Suppressor macrophage treated with lipopolysaccharide for 4 hours (primary cell): Measurements from ENCODE around the gene NT5C3A.
"Not testable (repeated sequence)": the region's sequence is repeated elsewhere in the genome, so short reads cannot be mapped to it uniquely, and the experiment has no call there.

Experiments
- DNase-seq: peaks from one replicate; pipeline ENCODE4 v3.0.0-alpha.2; 2020

The NT5C3A gene

DNA sequence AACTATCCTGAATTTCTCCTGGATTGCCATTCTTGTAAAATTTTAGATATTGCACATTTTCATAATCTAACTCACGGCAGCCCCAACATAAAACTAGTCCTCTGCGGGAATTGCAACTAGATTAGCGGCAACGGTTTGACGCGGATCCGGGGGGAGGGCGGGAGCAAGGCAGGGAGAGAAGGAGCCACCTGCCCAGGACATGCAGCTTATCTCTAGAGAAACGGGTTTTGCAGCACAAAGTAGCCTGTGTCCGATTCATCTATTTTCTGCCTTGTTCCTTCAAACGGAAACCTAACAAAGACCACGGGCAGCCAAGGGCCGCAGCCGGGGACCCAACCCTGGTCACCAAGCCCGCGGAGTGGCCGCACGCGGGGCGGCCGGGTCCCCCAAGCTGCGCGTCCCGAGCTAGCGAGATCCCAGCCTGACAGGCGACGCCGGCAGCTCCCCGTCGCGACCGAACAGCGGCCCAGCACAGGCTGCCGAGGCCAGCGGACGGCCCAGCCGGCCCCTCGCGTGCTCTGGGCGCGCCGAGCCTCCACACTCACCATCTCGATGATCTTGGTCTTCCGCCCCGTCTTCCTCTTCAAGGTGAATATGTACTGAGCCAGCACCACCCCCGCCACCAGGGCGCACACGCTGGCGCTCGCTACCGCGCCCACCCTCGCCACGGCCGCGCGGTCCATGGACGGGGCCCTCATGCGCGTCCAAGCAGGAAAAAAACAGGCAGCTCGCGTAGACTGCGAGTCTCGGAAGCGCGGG lies at the start of gene NT5C3A:
Gene NT5C3A, minus strand, starts transcription at position 754 of the 759 bp plus-strand sequence. Its CDS starts 71 bp downstream, at position 683.
- DNase-seq, result peak; percentile 34

DNA sequence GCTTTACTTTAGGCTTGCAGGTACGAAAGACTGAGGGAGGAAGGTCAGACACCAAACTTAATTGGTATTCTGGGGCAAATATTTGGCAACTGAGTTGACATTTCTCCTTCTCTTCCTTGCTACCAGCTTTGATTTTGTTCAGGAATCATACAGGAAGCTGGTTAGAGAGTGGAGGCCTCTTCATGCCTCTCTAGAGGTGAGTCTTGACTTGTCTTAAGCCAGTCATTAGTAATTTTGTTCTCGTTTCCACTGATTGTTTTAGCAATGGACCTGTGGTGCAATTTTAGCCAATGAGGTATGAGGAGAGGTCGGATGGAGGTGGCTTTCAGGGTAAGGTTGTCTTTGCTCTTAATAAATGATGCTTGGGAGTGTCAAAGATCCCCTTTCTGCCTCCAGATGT lies 49.0 kb upstream of the NT5C3A start:
- no peak for DNase-seq

DNA sequence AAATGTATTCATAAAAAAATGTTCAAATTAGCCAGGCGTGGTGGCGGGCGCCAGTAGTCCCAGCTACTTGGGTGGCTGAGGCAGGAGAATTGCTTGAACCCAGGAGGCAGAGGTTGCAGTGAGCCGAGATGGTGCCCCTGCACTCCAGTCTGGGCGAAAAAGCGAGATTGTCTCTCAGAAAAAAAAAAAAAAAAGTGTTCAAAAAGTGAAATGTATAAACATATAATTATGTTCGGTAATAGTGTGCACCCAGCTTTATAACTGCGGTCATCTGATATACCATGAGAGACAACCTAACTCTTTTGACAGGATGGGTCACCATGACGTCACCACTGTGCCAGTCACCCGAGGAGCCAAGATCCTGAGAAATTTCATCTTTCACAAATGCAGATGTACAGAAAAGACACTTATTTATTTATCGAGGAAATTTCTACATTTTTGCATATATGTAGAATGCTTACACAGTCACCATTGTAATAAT lies 47.2 kb upstream of the NT5C3A start:
- peak; percentile 44 for DNase-seq

DNA sequence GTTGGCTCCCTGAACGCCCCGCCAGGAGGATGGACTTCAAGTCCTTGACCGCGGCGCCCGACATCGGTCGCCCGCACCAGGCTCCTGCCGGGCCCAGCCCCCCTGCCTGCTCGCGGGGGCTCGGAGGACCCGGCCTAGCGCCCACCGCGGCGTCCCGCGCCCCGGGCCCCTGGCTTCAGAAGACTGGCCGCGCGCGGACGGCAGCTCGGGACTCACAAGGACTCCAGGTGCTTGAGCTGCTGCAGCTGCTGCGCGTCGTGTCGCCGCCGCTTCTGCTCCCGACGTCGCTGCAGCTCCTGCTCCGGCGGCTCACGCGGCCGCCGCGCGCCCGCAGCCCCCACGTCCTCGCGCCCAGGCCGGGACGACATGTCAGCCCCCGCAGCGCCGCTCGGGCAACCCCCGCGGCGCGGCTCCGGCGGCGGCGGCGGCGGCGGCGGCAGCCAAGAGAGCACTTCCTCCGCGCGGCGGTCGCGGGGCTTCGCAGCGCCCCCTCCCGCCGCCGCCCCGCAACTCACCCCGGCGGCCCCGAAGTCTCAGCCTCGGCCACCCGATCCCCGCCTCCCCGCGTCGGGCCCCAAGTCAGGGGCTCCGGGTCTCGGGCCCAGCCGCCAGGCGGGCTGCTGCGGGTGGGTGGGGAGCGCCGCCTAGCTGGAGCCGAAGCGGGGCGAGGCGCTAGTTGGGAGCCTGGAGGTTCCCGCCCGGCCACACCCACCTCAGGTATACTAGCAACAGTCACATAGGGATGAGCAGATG lies 46.6 kb upstream of the NT5C3A start, which contains the start of gene RP9:
Gene RP9, minus strand, starts transcription at position 400 of the 753 bp plus-strand sequence. Its CDS starts 32 bp downstream, at position 368.
- DNase-seq, result peak; percentile 84

DNA sequence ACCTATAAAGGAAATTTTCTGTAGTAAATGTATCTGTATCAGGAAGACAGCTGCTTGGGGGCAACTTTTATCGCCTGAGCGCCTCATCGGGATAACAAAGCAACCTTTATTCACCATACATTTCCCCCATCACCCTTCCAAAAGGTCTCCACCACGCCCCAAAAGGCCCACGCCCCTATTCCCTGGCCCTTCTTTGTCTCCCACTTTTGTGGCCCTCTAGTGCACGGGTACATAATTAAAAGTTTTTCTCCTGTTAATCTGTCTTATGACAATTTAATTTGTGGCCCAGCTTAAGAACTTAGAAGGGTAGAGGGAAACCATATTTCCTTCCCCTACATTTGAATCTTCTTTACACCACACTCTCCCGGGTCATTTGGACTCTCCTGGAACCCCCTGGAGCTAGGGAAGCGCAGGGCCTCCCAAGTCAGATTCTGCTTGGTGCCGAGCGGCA lies 46.0 kb upstream of the NT5C3A start:
- DNase-seq, result peak; percentile 28

DNA sequence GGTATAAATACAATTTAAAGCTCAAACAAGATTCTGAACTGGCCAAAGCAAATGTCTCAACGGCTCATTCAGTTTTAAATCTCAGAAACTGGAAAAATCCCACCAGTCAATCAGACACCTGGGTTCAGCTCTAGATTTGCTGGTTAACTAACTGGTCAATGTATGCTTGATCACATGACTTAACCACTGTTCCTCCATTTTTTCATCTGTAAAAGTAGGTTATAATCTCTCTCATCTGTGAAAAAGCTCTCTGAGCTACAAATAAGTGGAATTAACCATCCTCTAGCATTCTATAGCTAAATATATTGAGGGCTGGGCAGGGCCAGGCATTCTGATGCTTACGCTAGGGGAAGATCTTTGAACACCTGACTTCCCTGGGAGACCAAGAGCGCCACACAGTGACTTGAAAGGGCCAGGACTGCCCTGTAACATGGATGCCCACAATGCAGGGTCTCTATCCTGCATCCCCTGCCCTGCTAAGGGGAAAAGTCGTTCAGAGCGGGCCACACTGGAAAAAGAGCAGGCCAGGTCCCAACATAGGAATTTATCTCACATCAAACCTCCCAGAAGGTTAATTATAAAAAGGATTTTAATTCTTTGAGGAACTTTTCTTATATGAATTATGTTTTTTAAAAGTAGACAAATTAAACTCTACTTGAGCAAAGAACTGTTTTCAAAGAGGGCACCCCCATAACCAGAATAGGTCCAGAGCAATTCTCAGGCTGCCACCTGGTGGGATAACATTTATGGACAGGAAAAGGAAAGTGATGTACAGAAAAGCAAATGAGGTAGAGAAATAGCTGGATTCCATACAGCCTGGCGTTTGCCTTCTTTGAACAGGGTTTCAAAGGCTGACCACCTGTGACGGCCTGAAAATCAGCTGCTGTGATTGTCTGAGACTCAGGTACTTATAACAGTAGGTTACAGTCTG lies 44.8 kb upstream of the NT5C3A start:
- DNase-seq, result peak; percentile 27

DNA sequence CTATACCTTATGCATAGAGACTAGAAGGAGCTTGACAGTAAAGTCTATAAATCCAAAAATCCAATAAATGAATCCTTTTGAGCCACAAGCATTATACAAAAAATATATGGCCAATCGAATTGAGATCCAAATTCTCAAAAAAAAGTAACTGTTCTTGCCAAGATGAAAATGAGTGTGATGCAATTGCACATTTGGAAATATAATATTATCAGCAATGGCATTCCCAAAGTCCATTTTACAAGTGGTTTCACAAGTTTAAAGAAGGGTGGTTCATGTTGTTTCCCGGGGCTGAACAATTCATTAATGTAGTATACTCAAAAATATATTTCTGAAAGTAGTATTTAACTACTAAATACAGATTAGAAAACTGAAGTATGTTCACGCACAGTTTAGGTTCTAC lies 39.3 kb upstream of the NT5C3A start:
- DNase-seq, result no peak

DNA sequence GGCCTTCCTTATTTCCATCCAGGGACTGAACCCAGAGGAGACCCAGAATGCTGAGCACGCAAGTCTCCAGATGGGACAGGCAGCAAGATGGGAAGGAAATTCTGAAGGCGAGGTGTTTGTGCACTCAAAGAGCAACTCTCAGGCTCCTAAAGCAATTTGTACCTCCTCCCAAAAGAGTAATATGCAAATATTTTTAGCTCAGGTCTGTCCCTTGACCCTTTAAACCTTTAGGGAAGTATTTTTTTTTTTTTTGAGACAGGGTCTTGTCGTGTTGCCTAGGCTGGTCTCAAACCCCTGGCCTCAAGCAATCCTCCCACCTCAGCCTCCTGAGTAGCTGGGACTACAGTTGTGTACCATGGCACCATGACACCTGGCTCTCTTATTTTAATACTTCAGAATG lies 38.2 kb upstream of the NT5C3A start:
- no peak for DNase-seq

DNA sequence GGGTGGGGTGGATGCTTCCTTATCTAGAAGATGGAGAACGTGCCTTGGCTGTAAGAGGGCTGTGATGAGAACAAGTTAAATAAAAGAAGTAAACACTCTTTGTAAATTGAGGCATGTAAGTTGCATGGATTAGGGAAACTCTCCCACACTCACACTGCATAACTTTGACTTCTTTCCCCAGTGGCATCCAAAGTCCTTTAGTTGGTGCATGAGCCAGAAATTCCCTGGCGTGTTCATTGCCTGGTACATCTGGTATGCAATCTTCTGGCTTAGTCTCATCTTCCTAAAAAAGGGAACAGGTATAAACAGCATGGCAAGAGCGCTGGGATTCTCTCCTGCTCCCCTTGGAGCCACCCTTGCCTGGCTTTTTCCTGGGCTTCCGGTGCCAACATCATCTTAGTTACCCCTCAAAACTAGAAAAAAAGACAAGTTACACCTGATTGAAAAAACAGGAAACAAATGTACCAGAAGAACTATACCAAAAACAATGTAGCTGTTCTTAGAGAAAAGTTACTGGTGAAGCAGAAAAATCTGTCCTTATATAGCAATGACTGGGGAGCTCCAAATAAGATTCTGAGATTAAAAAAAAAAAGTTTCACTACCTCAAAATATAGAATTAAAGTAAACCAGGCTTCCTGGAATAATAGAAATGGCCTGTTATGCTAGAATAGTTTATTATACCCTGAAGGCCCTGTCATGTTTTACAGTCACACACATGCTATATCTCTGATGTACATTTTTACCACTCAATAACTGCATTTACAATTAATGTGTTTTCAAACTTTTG lies 36.8 kb upstream of the NT5C3A start:
- DNase-seq, result no peak

DNA sequence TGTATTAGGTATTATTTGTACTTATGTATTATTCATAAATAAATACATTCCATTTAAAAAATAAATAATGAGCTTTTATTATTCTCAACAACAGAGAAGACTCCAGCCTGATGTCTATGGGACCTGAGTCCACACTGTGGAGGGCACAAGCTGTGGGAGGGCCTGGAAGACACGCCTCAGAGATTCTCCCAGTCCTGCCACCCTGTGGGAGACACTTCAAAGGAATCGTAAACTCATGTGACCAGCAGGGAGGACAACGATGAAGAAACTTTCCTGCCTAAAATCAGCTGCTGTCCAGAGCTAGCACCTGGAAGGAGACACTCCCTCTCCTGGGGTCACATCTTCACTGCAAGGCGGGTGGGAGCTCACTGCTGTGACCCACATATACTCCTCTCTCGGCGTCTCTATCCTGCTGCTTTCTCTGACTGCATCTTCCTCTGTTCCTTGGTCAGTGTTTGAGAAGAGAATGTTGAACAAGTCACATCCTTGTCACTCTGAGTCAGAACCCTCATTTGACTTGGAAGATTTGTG lies 32.2 kb upstream of the NT5C3A start:
- not testable (repeated sequence) for DNase-seq

DNA sequence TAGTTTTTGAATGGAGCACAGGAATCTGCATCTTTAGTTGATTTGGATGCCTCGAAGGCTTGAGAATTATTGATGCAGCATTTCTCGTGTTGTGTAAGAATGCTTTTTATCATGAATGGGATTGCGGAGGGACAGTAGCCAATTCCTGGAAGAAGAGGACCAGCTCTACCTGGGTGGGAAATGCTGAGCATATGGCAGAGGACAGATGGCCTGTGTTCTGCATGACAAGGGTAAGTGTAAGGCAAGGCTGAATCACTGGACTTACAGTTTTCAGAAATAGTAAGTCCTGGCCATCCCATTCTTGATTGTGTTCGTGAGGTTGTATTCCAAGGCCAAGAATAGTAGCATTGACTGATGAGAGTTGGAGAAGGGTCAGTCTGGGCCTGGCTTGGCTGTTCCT lies 30.7 kb upstream of the NT5C3A start:
- no peak for DNase-seq

DNA sequence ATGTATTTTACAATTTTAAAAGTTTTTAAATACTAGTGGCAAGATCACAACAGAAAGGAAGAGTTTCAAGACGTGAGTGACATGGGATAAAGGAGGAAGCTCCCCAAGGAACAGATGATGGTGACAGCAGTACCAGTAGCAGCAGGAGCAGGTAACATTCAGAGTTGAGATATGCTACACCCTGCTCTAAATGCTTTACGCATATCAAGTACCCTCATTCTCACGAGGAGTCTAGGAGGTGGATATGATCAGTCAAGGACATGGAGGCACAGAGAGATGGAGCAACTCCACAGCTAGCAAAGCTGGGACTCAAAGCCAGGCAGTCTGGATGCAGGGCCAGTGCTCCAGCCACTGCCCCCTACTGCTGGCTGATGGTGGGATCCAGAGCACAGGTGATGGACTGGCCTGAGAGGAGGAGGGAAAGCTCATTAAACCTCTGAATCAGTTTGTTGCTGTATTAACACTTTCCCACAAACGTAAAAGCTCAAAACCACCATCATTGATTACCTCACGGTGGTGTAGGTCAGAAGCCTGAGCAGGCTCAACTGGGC lies 29.1 kb upstream of the NT5C3A start:
- no peak for DNase-seq

DNA sequence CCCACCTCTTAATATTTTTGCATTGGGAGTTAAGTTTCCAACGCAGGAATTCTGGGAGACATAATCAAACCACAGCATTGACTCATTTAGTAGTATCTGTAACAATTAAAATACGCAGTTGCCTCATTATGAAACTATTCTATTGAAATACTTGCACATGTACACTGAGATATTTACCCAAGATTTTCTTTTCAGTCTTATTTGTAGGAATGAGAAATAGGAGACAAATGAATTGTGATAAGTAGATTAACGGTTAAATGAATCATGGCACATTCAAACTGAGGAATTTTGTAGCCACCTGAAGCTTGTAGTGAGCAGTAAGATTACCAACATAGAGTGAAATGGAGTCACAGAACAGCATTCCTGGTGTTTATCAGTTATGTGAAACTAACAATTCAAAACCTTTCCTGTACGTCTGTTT lies 28.5 kb upstream of the NT5C3A start:
- DNase-seq, result no peak

DNA sequence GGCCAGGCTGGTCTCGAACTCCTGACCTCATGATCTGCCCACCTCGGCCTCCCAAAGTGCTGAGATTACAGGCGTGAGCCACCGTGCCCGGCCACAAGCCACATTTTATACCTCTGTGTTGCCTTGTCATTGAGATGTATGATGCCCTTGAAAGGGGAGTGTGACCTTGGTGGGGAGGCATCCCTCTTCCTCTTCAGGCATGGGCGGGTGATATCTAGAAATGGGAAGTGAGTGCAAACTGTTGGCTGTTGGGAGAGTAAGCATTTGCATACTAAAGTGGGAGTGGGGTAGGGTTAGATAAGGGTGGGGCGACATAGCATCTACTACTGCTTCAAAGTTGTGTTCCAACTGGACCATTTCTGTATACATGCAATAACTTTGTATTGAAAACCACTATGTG lies 26.6 kb upstream of the NT5C3A start:
- no peak for DNase-seq

DNA sequence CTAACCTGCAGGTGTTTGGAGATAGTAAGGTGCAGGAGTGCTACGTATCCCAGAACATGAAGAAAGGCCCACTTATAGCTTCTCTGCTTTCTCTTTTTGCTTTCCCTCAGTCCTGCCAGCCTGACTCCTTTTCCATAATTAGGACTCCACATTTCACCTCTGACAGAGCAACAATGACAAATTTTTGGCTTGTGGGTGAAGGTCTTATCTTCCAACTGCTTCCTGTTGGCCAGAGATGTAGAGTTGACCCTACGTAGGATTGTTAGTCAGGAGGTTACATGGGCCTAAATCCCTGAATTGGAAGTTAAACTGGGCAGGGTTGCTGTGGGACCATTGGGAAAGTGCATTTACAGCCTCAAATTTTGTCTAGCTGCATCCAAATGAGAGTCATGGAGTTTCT lies 25.3 kb upstream of the NT5C3A start:
- no peak for DNase-seq

DNA sequence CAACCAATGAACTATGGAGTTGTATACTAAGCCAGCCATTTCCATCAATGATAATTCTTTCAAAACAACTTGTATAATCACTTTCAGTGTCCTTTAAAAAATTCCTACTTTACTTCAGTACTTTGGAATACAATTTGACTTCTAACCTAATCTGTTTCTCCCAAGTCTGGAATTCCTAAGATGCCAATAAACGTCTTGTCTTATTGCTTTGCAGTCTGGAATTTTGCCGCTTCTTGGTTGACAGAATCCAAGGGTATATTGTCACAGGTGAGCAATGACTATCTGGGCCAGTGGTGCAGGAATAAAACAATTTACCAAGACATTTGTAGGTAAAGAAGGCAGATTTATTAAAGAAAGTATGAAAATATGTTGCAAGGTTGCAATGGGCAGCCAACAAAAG lies 24.8 kb upstream of the NT5C3A start:
- no peak for DNase-seq

DNA sequence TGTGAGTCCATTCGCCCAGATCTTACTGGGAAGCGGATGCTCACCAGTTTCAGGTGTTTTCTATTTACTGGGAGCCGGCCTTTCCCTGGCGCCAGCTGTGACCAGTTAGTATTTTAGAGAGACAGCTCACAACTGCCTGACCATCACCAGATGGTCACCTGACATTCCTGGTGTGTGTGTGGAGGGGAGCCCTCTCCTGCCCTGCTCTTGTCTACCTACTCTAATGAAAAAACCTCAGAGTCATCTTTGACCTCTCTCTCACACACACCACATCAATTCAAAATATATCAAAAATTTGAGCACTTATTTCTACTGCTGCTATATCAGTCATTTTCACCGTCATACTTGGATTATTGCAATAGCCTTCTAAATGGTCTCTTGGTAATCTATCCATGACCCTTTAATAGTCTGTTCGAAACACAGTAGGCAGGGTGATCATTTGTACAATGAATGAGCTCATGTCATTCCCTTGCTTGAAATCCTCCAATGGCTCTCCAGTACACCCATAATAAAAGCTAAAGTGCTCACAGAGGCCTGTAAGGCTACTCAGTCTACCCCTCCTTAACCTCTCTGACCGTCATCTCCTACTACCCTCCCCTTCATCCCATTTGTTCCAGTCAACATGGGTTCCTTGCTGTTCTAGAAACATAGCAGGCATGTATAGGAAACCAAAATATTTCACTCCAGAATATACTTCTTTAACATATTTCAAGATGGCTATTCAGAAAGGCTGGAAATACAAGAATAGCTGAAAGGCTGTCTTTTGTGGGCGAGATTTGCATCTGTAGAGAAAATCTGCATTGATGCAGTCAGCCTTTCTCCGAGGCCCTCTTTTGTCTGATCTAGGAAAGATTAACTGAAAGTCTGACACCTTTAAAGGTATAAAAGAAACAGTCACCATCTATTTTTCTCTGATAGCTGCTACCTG lies 17.5 kb upstream of the NT5C3A start:
- no peak for DNase-seq

DNA sequence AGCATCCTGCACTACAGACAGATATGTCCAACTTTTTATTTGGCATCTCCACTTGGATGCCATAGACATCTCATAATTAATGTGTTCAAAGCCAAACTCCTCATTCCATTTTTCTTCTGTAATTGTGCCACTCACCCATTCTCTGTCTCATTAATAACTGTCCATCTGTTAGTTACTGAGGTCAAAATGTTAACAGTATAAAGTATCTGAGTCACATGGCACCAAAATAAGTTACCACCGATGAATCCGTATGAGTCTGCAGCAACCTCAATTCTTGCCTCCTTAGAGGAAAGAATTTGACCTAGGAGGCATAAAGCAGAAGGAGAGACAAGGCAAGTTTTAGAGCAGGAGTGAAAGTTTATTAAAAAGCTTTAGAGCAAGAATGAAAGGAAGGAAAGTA lies 16.5 kb upstream of the NT5C3A start:
- no peak for DNase-seq

DNA sequence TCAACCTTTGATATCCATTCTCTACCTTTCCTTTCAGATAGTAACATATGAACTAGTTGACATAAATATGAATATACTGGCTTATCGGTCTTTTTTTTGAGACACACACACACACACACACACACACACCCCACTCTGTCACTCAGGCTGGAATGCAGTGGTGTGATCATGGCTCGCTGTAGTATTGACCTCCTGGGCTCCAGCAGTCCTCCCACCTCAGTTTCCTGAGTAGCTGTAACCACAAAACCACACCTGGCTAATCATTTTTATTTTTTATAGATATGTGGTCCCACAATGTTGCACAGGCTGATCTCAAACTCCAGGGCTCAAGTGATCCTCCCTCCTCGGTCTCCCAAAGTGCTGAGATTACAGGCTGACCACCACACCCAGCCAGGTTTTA lies 14.2 kb upstream of the NT5C3A start:
- DNase-seq, result no peak

DNA sequence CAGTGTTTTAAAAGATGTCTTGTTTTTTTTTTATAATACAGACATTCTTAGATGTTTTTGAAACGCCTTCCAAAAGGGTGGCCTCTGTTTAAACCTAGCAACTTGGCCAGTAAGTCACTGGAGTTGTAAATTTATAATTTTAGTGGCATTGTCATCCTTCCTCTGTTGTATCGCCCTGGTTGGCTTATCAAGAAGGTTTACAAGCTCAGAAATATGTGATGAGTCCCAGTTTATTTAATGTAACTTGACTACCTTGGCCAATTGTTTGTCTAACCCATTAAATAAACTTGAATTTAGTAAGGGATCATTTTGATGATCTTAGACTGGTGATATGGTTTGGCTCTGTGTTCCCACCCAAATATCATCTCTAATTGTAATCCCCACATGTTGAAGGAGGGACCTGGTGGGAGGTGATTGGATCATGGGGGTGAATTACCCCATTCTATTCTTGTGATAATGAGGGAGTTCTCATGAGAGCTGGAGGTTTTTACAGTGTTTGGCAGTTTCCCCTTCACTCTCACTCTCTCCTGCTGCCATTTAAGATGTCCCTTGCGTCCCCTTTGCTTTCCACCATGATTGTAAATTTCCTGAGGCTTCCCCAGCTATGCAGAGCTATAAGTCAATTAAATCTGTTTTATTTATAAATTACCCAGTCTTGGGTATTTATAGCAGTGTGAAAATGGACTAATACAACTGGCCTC lies 13.4 kb upstream of the NT5C3A start:
- DNase-seq, result no peak
